Measurements from ENCODE around the gene SEMA3A.
"Not testable (repeated sequence)": the region's sequence is repeated elsewhere in the genome, so short reads cannot be mapped to it uniquely, and the experiment has no call there.

The SEMA3A gene

DNA sequence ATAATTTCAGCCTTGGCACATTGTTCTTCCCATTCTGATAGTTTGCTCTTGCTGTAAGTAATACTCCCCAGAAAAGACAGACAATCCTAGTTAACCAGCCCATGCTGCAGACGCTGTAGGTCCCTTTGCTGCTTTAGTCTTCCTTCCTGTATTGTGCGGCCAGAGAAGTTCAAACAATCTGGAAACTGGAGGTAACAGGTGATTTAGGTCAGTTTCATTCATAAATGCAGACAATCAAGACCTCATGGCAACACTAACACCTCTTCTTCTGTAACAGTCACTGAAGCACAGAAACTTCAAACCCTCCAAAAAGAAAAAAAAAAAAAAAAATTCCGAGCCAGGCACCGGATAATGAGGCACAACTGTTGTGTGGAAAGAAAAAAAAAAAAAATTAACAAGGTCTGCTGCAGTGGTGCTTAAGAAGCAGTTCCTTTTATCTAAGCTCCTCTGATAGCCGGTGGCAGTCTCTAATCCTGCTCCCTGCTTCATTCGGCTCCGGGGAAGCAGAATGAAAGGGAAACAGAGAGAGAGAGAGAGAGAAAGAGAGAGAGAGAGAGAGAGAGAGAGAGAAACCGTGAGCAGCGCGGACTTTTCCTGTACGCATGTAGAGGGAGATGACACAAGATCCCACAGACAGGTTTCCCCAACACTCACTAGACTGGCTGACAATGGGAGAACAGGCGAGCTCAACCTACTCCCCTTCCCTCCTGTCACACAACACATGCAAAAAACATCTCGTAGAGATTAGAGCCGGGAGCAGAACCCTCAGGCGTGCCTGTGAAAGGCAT, at the start of gene SEMA3A:
Gene SEMA3A (minus strand): TSS at position 306 of the 788 bp plus-strand sequence. CDS start 203 bp downstream, at position 103.
- peak; percentile 63 for DNase-seq (ENCODE audit: low spot score)

- not testable (repeated sequence) for DNase-seq (ENCODE audit: low spot score)
Measured at GRCh38 chr7:84243037-84243436, 48.4 kb upstream of the SEMA3A start.

- DNase-seq (ENCODE audit: low spot score): no peak
Measured at GRCh38 chr7:84238596-84238995, 44.0 kb upstream of the SEMA3A start.

DNA sequence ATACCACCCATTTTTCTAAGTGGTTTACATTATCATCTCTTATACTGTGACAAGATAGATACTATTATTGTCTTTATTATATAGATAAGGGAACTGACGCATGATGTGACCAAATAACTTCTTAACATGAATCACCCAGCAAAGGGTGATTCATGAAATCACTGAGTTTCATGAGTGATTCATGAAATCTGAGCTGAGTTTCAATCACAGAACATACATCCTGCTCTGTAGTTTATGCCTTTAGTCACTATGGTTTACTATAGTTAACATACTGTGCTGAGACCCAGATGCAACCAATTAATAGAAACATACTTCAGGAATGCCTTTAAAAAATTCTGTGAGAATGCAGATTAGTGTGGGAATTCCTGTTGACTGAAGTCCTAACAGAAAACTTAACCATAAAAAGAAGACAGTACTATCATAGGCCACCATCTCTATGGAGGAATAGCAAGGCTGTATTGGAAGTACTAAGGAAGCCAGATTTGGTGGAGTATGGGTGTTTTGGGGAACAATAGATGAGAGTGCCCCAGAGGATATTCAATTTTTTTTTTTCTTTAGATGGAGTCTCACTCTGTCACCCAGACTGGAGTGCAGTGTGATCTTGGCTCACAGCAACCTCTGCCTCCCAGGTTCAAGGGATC, 43.1 kb upstream of the SEMA3A start:
- peak; percentile 47 for DNase-seq (ENCODE audit: low spot score)

DNA sequence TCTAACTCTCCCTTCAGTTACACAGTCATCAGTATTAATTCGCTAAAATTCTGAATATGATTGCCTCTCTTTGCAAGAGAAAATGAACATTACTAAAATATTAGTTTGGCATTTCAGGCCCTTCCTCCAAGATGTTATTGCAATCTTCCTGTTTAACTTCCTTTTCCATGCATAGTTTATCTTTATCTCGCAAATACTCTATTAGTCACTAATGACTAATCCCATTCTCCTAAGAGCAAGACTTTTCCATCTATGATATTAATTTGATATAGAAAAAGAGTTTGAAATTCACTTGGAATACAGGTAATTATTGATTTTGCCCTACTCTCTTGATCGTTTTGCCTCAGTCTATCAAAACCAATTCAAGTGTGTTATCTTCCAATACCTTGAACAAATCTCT, 41.8 kb upstream of the SEMA3A start:
- no peak for DNase-seq (ENCODE audit: low spot score)

DNA sequence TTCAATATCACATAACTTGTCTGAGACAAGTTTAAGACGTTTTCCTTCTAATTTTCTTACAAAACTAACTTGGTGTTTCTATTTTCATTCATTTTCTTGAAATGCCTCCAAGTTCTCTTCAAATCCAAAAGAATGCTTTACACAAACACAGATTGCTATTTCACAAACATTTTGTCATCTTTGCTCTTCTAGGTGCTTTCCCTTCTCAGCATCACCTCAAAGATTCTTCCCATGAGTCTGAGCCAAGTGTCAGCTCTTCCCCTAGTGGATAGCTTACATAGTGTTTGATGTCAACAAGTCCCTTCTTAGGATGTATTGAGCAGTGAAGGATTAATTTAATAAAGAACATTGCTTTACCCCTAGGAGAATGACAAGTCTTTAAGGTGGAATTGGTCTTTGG, 38.1 kb upstream of the SEMA3A start:
- DNase-seq (ENCODE audit: low spot score): peak; percentile 21

DNA sequence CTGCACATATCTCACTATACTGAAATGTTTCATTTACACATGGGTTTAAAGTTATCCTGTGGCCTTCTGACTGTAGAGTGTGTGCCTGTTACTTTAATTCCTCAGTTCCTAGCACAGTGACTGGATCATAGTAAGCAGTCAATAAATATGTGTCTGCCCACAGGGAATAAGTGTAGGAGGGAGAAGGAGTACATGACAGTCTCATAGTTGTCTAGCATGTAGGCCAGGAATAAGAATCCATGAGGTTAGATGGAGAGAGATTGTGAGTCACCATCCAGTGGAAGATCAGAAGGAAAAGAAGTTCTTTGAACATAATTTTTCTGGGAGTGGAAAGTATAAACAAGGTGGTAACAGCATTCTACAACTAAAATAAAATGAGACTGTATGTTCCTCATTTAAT, 36.6 kb upstream of the SEMA3A start:
- DNase-seq (ENCODE audit: low spot score): peak; percentile 25

DNA sequence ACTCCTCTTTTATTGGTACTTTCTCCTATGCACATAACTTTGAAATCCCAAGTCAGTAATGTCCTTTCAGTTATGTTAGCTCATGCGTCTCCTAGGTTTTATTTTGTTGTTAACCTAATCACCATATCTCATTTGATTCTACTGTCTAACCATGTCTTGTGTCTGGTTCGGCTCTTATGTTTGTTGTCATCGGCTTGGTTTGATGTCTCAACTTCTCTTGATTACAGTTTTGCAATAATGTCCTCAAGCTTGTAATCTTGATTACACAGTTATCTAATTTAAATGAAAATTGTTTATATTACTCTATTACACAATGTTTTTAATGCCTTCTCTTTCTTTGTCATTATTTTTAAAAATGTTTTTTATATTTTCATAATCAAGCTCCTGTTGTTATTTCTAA, 35.9 kb upstream of the SEMA3A start:
- no peak for DNase-seq (ENCODE audit: low spot score)

DNA sequence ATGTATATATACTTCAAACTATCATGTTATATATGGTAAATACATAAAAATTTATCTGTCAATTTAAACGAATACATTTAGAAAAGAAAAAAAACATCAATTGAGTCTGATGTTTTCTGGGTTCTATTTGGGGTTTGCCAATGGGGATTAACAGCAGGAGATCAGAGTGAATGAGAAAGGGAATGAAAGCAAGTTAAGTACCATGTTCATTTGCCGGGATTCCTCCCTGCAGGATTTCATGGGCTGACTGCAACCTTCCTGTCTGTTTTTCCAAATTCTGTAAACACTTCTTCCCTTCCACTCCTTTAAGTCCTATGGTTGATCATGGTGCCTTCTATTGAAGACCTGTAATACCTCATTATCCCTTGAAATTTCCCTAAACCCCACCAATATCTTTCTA, 33.9 kb upstream of the SEMA3A start:
- no peak for DNase-seq (ENCODE audit: low spot score)

DNA sequence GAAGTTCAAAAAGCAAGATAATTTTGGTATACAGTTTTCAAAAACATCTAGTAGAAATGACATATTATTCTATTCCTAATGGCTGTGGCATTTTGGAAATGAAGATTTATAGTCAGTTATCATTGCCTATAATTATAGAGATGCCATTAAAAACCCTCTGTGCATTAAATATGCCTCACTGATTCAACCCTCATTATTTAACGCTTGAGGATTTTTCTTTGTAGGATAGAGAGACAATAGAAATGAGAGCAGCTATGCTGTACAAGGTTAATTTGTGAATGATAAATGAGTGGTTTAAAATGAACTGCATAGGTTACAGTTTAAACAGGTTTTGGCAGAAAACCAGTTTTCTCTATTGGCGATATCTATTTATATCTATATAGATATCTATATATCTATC, 32.2 kb upstream of the SEMA3A start:
- DNase-seq (ENCODE audit: low spot score): no peak

GRCh38 chr7:84224505-84224904, 29.9 kb upstream of the SEMA3A start:
- no peak for DNase-seq (ENCODE audit: low spot score)

DNA sequence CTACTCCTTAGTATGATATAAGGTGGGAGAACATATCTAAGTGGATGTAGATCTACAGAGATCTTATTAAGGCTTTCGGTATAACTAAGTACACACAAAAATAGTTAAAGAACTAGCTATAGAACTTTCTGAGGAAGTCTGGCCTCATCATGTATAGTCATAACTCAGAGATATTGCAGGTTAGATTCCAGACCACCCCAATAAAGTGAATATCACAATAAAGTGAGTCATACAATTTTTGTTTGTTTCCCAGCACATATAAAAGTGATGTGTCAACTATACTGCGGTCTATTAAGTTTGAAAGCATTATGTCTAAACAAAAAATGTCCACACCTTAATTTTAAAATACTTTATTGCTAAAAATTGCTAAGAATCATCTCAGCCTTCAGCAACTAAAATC, 24.7 kb upstream of the SEMA3A start:
- no peak for DNase-seq (ENCODE audit: low spot score)

- no peak for DNase-seq (ENCODE audit: low spot score)
Measured at GRCh38 chr7:84218681-84219080, 24.1 kb upstream of the SEMA3A start.

- DNase-seq (ENCODE audit: low spot score): peak; percentile 21
Measured at GRCh38 chr7:84216472-84216871, 21.9 kb upstream of the SEMA3A start.

GRCh38 chr7:84214757-84215156, 20.2 kb upstream of the SEMA3A start:
- DNase-seq (ENCODE audit: low spot score): not testable (repeated sequence)

- no peak for DNase-seq (ENCODE audit: low spot score)
Measured at GRCh38 chr7:84210301-84210700, 15.7 kb upstream of the SEMA3A start.

GRCh38 chr7:84209006-84209405, 14.4 kb upstream of the SEMA3A start:
- DNase-seq (ENCODE audit: low spot score): no peak

DNA sequence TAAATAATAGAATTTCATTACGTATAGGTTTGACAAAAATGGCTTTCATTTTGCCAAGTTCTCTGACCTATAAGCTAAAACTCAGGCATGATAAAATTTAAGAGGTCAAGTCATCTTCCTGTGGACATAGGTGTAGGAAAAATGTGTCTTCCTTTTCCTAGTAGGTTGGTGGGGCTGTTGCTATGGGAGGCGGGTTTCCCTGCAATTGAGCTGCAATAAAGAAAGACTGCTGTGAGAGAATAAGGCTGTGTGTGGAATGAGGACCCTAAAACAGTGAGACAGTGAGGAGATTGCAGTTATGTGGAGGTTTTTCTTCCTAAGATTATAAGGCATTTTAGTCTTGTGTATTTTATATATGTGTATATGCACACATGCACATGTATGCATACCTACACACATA, 13.0 kb upstream of the SEMA3A start:
- DNase-seq (ENCODE audit: low spot score): no peak

DNA sequence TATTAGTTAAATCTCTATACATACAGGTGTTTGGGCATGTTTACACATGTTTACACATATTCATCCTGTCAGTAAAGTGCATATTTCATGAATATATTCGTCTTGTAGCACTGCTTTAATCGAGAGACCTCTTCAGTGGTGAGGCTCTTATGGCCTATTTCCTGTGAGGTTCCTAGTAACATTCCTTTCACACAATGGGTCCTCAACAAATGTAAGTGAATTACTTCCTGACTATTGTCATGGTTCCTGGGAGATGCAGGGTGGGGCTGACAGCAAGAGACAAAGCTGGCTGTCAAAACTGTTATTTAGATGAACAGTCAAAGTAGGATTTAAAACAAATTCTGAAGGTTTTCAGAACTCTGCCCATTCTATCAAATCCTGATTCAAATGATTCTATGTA, 12.4 kb upstream of the SEMA3A start:
- DNase-seq (ENCODE audit: low spot score): no peak

GRCh38 chr7:84204655-84205054, 10.1 kb upstream of the SEMA3A start:
- peak; percentile 70 for DNase-seq (ENCODE audit: low spot score)

DNA sequence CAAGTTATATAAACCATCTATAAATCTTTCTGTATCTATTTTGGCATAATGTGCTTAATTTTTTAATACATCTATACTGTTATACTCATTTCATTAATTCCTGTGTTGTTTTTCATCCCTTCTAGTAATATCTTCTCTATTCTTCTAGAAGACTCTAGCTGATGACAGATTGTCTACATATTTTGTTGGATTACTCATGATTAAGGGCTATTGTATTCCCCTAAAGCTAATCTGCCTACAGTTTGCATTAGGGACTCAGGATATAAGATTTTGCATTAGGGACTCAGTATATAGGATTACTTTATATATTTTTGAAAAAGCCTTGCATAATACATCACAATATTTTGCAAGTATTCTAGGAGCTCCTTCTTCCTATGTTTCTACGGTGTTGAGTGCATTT, 8.3 kb upstream of the SEMA3A start:
- DNase-seq (ENCODE audit: low spot score): no peak

- no peak for DNase-seq (ENCODE audit: low spot score)
Measured at GRCh38 chr7:84200859-84201258, 6.3 kb upstream of the SEMA3A start.

GRCh38 chr7:84199216-84199615, 4.6 kb upstream of the SEMA3A start:
- no peak for DNase-seq (ENCODE audit: low spot score)

DNA sequence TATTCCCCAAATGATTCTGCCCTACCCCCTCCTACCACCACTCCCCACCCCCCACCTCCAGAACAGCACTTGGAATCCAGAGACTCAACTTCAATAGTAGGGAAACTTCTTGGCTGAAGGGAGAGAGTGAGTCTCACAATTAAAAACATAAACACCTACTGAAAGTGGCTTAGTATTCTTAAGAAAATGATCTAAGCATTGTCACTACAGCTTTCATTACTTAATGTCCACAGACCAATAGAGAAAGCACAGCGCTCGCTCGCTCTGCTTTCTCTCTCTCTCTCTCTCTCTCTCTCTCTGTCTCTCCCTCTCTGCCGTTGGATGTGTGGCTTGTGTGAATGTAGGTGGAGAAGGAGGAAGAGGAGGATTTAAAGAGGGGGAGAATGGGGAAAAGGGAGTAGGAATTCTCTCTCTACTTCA, 1.5 kb upstream of the SEMA3A start:
- DNase-seq (ENCODE audit: low spot score): peak; percentile 21

Measured in AG20443 (cell line).